H1 (cell line): Measurements from ENCODE around the gene PNCK. TPM values are rescaled to one million over a fixed set of nuclear protein-coding genes. Genes with fewer than 3 reads are reported as not detected.

Source experiments
- CTCF ChIA-PET: fragments of 300-600 bp; sonication (Branson Sonifier 250); formaldehyde crosslinking; loops from one replicate; lab custom pipeline; 2021; ENCODE audit not compliant: partially characterized antibody; lab: Charles Lee
- POLR2A ChIA-PET: fragments of 300-600 bp; sonication (Branson Sonifier 250); formaldehyde crosslinking; loops from one replicate; lab custom pipeline; 2021; ENCODE audit warnings: inconsistent platforms; ENCODE audit not compliant: partially characterized antibody; lab: Charles Lee
- DNase-seq, 2 experiments: peaks; one replicate each; pipeline versions ENCODE4 v3.0.0 to v3.0.0-alpha.2; 2010 to 2022; ENCODE audit warnings: low spot score in 2 of 2, low read depth in 1 of 2, mixed read lengths in 1 of 2
- FAIRE-seq: peaks from 2 replicates; lab custom pipeline; 2011; peaks lifted over from hg19 to GRCh38; lab: Jason Lieb, UNC
- H2AFZ ChIP-seq: 2 replicates; pipeline ENCODE4 v1.8.1; 2012; ENCODE audit warnings: low read length, inconsistent platforms
- H2AK5ac ChIP-seq: 2 replicates; pipeline ENCODE4 v1.6.1; 2013; ENCODE audit warnings: low read depth, low read length
- H2BK120ac ChIP-seq: replicated peaks from 2 replicates; pipeline ENCODE3; 2013; ENCODE audit warnings: low read depth, low read length, inconsistent platforms
- H2BK12ac ChIP-seq: 2 replicates; pipeline ENCODE4 v1.6.1; 2013; ENCODE audit warnings: low read depth, low read length
- H2BK15ac ChIP-seq: 2 replicates; pipeline ENCODE4 v1.6.1; 2013; ENCODE audit warnings: low read length
- H2BK20ac ChIP-seq: 2 replicates; pipeline ENCODE4 v1.6.1; 2013; ENCODE audit warnings: low read length
- H2BK5ac ChIP-seq: 2 replicates; pipeline ENCODE4 v1.6.1; 2013; ENCODE audit warnings: low read depth, low read length
- H3K14ac ChIP-seq: 2 replicates; pipeline ENCODE4 v1.6.1; 2013; ENCODE audit warnings: inconsistent platforms; ENCODE audit not compliant: insufficient read length
- H3K18ac ChIP-seq: 2 replicates; pipeline ENCODE4 v1.6.1; 2013; ENCODE audit warnings: low read length; ENCODE audit errors: extremely low read depth
- H3K23ac ChIP-seq: 2 replicates; pipeline ENCODE4 v1.6.1; 2013; ENCODE audit warnings: inconsistent platforms; ENCODE audit not compliant: insufficient read length
- H3K23me2 ChIP-seq: 2 replicates; pipeline ENCODE4 v1.6.1; 2013; ENCODE audit warnings: low read depth, low read length
- H3K27ac ChIP-seq: 2 replicates; pipeline ENCODE4 v1.6.1; 2011; ENCODE audit warnings: low read depth, low read length, inconsistent platforms
- H3K27me3 ChIP-seq, 4 experiments: replicated peaks in 1 of 4; 1 replicate in 1 of 4; 2 replicates in 3 of 4; pipeline versions ENCODE4 v1.6.1 to v1.8.1; 2011 to 2013; ENCODE audit warnings: low read length in 3 of 4, mild to moderate bottlenecking in 3 of 4, inconsistent platforms in 2 of 4, mixed read lengths in 2 of 4, moderate library complexity in 1 of 4; ENCODE audit not compliant: control insufficient read depth in 3 of 4, insufficient read depth in 3 of 4; ENCODE audit errors: extremely low read depth in 1 of 4
- H3K36me3 ChIP-seq, 4 experiments: 2 replicates each; pipeline versions ENCODE4 v1.6.1 to v1.8.1; 2011 to 2013; ENCODE audit warnings: mild to moderate bottlenecking in 4 of 4, low read length in 3 of 4, moderate library complexity in 2 of 4, control low read depth in 1 of 4, inconsistent platforms in 1 of 4; ENCODE audit not compliant: insufficient read depth in 4 of 4, control insufficient read depth in 2 of 4
- H3K4ac ChIP-seq: replicated peaks from 2 replicates; pipeline ENCODE3; 2013; ENCODE audit warnings: low read length, low read depth, mixed read lengths, inconsistent platforms; ENCODE audit not compliant: insufficient read length
- H3K4me1 ChIP-seq, 4 experiments: replicated peaks in 1 of 4; 1 replicate in 1 of 4; 2 replicates in 3 of 4; pipeline versions ENCODE4 v1.6.1 to v1.8.1; 2011 to 2013; ENCODE audit warnings: low read length in 3 of 4, inconsistent platforms in 2 of 4, mixed read lengths in 1 of 4; ENCODE audit not compliant: insufficient read depth in 4 of 4, control insufficient read depth in 3 of 4
- H3K4me2 ChIP-seq, 2 experiments: 2 replicates each; pipeline versions ENCODE4 v1.6.1 to v1.8.1; 2011 to 2013; ENCODE audit warnings: low read depth in 2 of 2, low read length in 2 of 2, control low read depth in 1 of 2, inconsistent platforms in 1 of 2, mild to moderate bottlenecking in 1 of 2; ENCODE audit not compliant: insufficient read depth in 1 of 2
- H3K4me3 ChIP-seq, 4 experiments: fragments of 200-600, 300-600 bp in 1 of 4; sonication (generic), shearing (Covaris generic), sonication (Bioruptor Twin) in 1 of 4; 2 replicates each; pipeline versions ENCODE4 v1.5.1 to v1.8.1; 2011 to 2016; ENCODE audit warnings: low read length in 4 of 4, low read depth in 3 of 4, control low read depth in 2 of 4, inconsistent platforms in 2 of 4, mild to moderate bottlenecking in 2 of 4, mixed read lengths in 1 of 4, moderate library complexity in 1 of 4; ENCODE audit not compliant: insufficient read depth in 2 of 4; ENCODE audit errors: extremely low read depth in 1 of 4
- H3K56ac ChIP-seq: replicated peaks from 2 replicates; pipeline ENCODE3; 2013; ENCODE audit warnings: low read depth, mild to moderate bottlenecking, mixed read lengths, low read length, inconsistent platforms; ENCODE audit not compliant: insufficient read length
- H3K79me1 ChIP-seq: 2 replicates; pipeline ENCODE4 v1.6.1; 2013; ENCODE audit warnings: low read depth, low read length, control low read depth
- H3K79me2 ChIP-seq, 2 experiments: 2 replicates each; pipeline versions ENCODE4 v1.6.1 to v1.8.1; 2012 to 2013; ENCODE audit warnings: low read length in 2 of 2, mild to moderate bottlenecking in 2 of 2, inconsistent platforms in 1 of 2; ENCODE audit not compliant: insufficient read depth in 2 of 2, control insufficient read depth in 1 of 2
- H3K9ac ChIP-seq, 4 experiments: replicated peaks in 1 of 4; 1 replicate in 1 of 4; 2 replicates in 3 of 4; pipeline versions ENCODE4 v1.6.1 to v1.8.1; 2011 to 2013; ENCODE audit warnings: low read depth in 3 of 4, low read length in 3 of 4, control low read depth in 2 of 4, mild to moderate bottlenecking in 2 of 4, moderate library complexity in 2 of 4, inconsistent platforms in 1 of 4; ENCODE audit errors: extremely low read depth in 1 of 4
- H3K9me3 ChIP-seq, 2 experiments: 2 replicates each; pipeline versions ENCODE4 v1.6.1 to v1.8.1; 2012 to 2013; ENCODE audit warnings: mild to moderate bottlenecking in 2 of 2, moderate library complexity in 2 of 2, control low read depth in 1 of 2, inconsistent platforms in 1 of 2, low read depth in 1 of 2, low read length in 1 of 2, mixed read lengths in 1 of 2; ENCODE audit not compliant: insufficient read depth in 2 of 2
- H4K20me1 ChIP-seq, 2 experiments: replicated peaks in 1 of 2; 2 replicates each; pipeline versions ENCODE3 to v1.8.1; 2011 to 2013; ENCODE audit warnings: inconsistent platforms in 2 of 2, low read length in 2 of 2, mild to moderate bottlenecking in 1 of 2; ENCODE audit not compliant: insufficient read depth in 2 of 2, control insufficient read depth in 1 of 2
- H4K5ac ChIP-seq: 2 replicates; pipeline ENCODE4 v1.6.1; 2013; ENCODE audit warnings: low read length, low read depth, mixed read lengths, inconsistent platforms; ENCODE audit not compliant: insufficient read length
- H4K8ac ChIP-seq: 2 replicates; pipeline ENCODE4 v1.8.0; 2013; ENCODE audit warnings: mild to moderate bottlenecking, moderate library complexity, low read length, inconsistent platforms; ENCODE audit not compliant: insufficient read depth; ENCODE audit errors: extremely low read depth
- H4K91ac ChIP-seq: replicated peaks from 2 replicates; pipeline ENCODE3; 2013; ENCODE audit warnings: low read length, mixed read lengths, inconsistent platforms; ENCODE audit not compliant: insufficient read length
- BCL11A ChIP-seq, 2 experiments: IDR thresholded peaks; one replicate each; pipeline ENCODE4 v1.6.1; 2011; ENCODE audit warnings: low read depth in 2 of 2, low read length in 2 of 2, mild to moderate bottlenecking in 2 of 2
- JUN ChIP-seq: IDR thresholded peaks from 2 replicates; pipeline ENCODE4 v1.6.1; 2011; ENCODE audit warnings: low read depth, mild to moderate bottlenecking, improper control_type of control experiment, low read length
- SRF ChIP-seq: IDR thresholded peaks from 2 replicates; pipeline ENCODE4 v1.6.1; 2011; ENCODE audit warnings: mild to moderate bottlenecking, low read depth, low read length, moderate library complexity
- WGBS, 2 experiments: shearing (Covaris generic) in 1 of 2; methylation state at CpG; one replicate each; pipeline versions ENCODE4 v1.1.6 to v1.1.7; 2013 to 2015; ENCODE audit warnings: low lambda C conversion rate in 2 of 2, mixed read lengths in 2 of 2, inconsistent platforms in 1 of 2, low coverage in 1 of 2, missing lambda C conversion rate in 1 of 2; ENCODE audit not compliant: insufficient replicate concordance in 2 of 2, insufficient coverage in 1 of 2, insufficient read length in 1 of 2; ENCODE audit errors: extremely low coverage in 1 of 2, missing lambda C conversion rate in 1 of 2; 5-methylcytosine and 5-hydroxymethylcytosine counted together
- polyA plus RNA-seq, 7 experiments: library from polyadenylated mRNA; depleted of rRNA in 3 of 7; stranded (reverse) in 5 of 7; unstranded in 2 of 7; fragments of >200 nt in 5 of 7; fragments of 200-250 nt in 2 of 7; gene quantifications; 1 replicate in 5 of 7; 2 replicates in 1 of 7; 4 replicates in 1 of 7; pipeline versions ENCODE4 v1.2.1 to v1.2.3, GENCODE V29; 2011 to 2013; ENCODE audit warnings: missing spikeins in 2 of 7, mixed read lengths in 2 of 7
- total RNA-seq: library from RNA; stranded (reverse); fragmentation: NEBNext Ultra II Directional; extraction: Animal tissue kit (Norgen Biotek cat#: 25700); gene quantifications from 2 replicates; pipeline ENCODE4 v1.2.1, GENCODE V29; 2021

Gene PNCK
- total and polyA plus RNA-seq, 2 of the 8 experiments (the other 6 are each of a cell fraction or from before 2014, with no cell fraction given): 6.2 to 6.3 TPM

GRCh38 chrX:153635388-153635787 lies 38.2 kb downstream of the PNCK start:
- no peak overlapping the region for H4K5ac ChIP-seq
- H3K23me2 ChIP-seq: no peaks in the 10 kb centered on the region
- no peak overlapping the region for H4K8ac ChIP-seq
- H2BK12ac ChIP-seq: no peak overlapping the region
- ChIA-PET POLR2A (interaction anchor here (0.9 kb wide), 1 partner anchor 84 kb away, joined by 3 read pairs; no protein-coding TSS in a partner anchor), CTCF (interaction anchor here (1.0 to 21.6 kb wide), 9 partner anchors 8 to 86 kb away, joined by 3 to 408 read pairs (median 5); partner anchors contain the start of gene DUSP9)
- no peak overlapping the region for H2BK20ac ChIP-seq
- no peaks in the 10 kb centered on the region for H3K36me3 ChIP-seq
- H3K14ac ChIP-seq: no peak overlapping the region
- no peak overlapping the region for H3K18ac ChIP-seq
- H3K23ac ChIP-seq: no peak overlapping the region
- H2BK15ac ChIP-seq: no peak overlapping the region
- H3K9me3 ChIP-seq: no peaks in the 10 kb centered on the region
- no peaks in the 10 kb centered on the region for H4K20me1 ChIP-seq
- H3K79me2 ChIP-seq: no peaks in the 10 kb centered on the region
- H2BK5ac ChIP-seq: no peak overlapping the region
- H4K91ac ChIP-seq: no peak overlapping the region
- H3K9ac ChIP-seq: no peak overlapping the region
- no peaks in the 10 kb centered on the region for H3K4me1 ChIP-seq
- FAIRE-seq (no peak), DNase-seq (no peak)
- no peak overlapping the region for H3K27ac ChIP-seq
- H3K4me3 ChIP-seq: no peak overlapping the region
- no peak overlapping the region for H3K56ac ChIP-seq
- no peak overlapping the region for H2BK120ac ChIP-seq
- no peak overlapping the region for H2AFZ ChIP-seq
- H3K79me1 ChIP-seq: no peaks in the 10 kb centered on the region
- TF ChIP-seq SRF: no peak
- no peak for TF ChIP-seq BCL11A (IDR thresholded peaks at IDR 0.05; ENCODE audit: low read depth in 2 of 2, low read length in 2 of 2)
- no peak for TF ChIP-seq JUN
- TF ChIP-seq, all 59 proteins: peak for 0
- H3K4ac ChIP-seq: no peak overlapping the region
- H3K27me3 ChIP-seq: peaks cover 0 to 1% (median under 1%) of the 10 kb centered on the region in 4 experiments; a peak in 4 of 7 replicates
- H3K4me2 ChIP-seq: no peak overlapping the region
- H2AK5ac ChIP-seq: no peak overlapping the region
- WGBS, 2 experiments: no CpG with 5 or more reads among the region's 6 CpGs
